HG03097 (cell line): Measurements from ENCODE around the gene SLC49A4.

Source experiments
- ATAC-seq: cut with Tn5 transposase; IDR thresholded peaks from one replicate; pipeline ENCODE4 v1.9.1; 2021; ENCODE audit not compliant: unreplicated experiment, low FRiP score

Gene SLC49A4

GRCh38 chr3:122857019-122857418, 62.1 kb downstream of the SLC49A4 start:
- no peak for ATAC-seq

GRCh38 chr3:122858373-122858772, 63.5 kb downstream of the SLC49A4 start:
- ATAC-seq: no peak

GRCh38 chr3:122859021-122859805, 64.3 kb downstream of the SLC49A4 start:
- ATAC-seq: no peak

GRCh38 chr3:122862381-122862780, 67.5 kb downstream of the SLC49A4 start:
- no peak for ATAC-seq

- ATAC-seq: no peak
These were observed 69.6 kb downstream of the SLC49A4 start for GRCh38 chr3:122864498-122864897.

GRCh38 chr3:122868322-122868721, 73.5 kb downstream of the SLC49A4 start:
- ATAC-seq: no peak

GRCh38 chr3:122873741-122874515, 79.1 kb downstream of the SLC49A4 start:
- no peak for ATAC-seq

GRCh38 chr3:122875547-122876127, 80.8 kb downstream of the SLC49A4 start:
- ATAC-seq: no peak

- no peak for ATAC-seq
These were observed 85.3 kb downstream of the SLC49A4 start for GRCh38 chr3:122880173-122880572.

- ATAC-seq: no peak
These were observed 85.8 kb downstream of the SLC49A4 start for GRCh38 chr3:122880624-122881023.

- ATAC-seq: no peak
These were observed 87.6 kb downstream of the SLC49A4 start for GRCh38 chr3:122882361-122882947.

- no peak for ATAC-seq
These were observed 91.4 kb downstream of the SLC49A4 start for GRCh38 chr3:122886251-122886650.

GRCh38 chr3:122886946-122887345, 92.1 kb downstream of the SLC49A4 start:
- ATAC-seq: no peak

GRCh38 chr3:122890077-122890719, 95.3 kb downstream of the SLC49A4 start:
- ATAC-seq: no peak

- ATAC-seq: no peak
These were observed 95.9 kb downstream of the SLC49A4 start for GRCh38 chr3:122890720-122891220.

GRCh38 chr3:122892118-122892960, 97.5 kb downstream of the SLC49A4 start:
- no peak for ATAC-seq

- ATAC-seq: no peak
These were observed 98.4 kb downstream of the SLC49A4 start for GRCh38 chr3:122893282-122893681.

GRCh38 chr3:122893754-122894668, 99.1 kb downstream of the SLC49A4 start:
- no peak for ATAC-seq

GRCh38 chr3:122898298-122898697, 103.4 kb downstream of the SLC49A4 start:
- no peak for ATAC-seq
